RWPE2 (cell line): Measurements from ENCODE around the gene KLRB1.

Source experiments
- ATAC-seq: fragments of 200-7000 bp; cut with Tn5 transposase; 3 replicates; pipeline ENCODE4 v1.9.1; 2021; ENCODE audit warnings: low read depth
- DNase-seq: peaks from one replicate; pipeline ENCODE4 v3.0.0-alpha.2; 2020; ENCODE audit warnings: low spot score
- H3K27ac ChIP-seq: fragments of 450-650 bp; 2 replicates; pipeline ENCODE4 v1.5.1; 2017; ENCODE audit warnings: mild to moderate bottlenecking; ENCODE audit not compliant: poor library complexity, severe bottlenecking
- H3K27me3 ChIP-seq: fragments of 250-450 bp; sonication (Bioruptor Pico); 2 replicates; pipeline ENCODE4 v1.5.1; 2021; ENCODE audit warnings: mild to moderate bottlenecking, moderate library complexity; ENCODE audit not compliant: insufficient read depth, poor library complexity, severe bottlenecking
- H3K36me3 ChIP-seq: fragments of 250-450 bp; sonication (Bioruptor Pico); 2 replicates; pipeline ENCODE4 v1.5.1; 2020; ENCODE audit warnings: low read depth, mild to moderate bottlenecking, moderate library complexity
- H3K4me1 ChIP-seq: fragments of 250-450 bp; sonication (Bioruptor Pico); 2 replicates; pipeline ENCODE4 v1.5.1; 2021; ENCODE audit warnings: mild to moderate bottlenecking, moderate library complexity; ENCODE audit not compliant: insufficient read depth, poor library complexity, severe bottlenecking
- H3K4me3 ChIP-seq: fragments of 250-450 bp; sonication (Bioruptor Pico); 2 replicates; pipeline ENCODE4 v1.5.1; 2021; ENCODE audit warnings: mild to moderate bottlenecking, moderate library complexity; ENCODE audit not compliant: severe bottlenecking
- H3K9me3 ChIP-seq: fragments of 250-450 bp; sonication (Bioruptor Pico); 2 replicates; pipeline ENCODE4 v1.5.1; 2021; ENCODE audit warnings: mild to moderate bottlenecking, moderate library complexity; ENCODE audit not compliant: severe bottlenecking
- TF ChIP-seq, protein P1 (sequence below): fragments of 450-650 bp; IDR thresholded peaks from one replicate; pipeline ENCODE4 v1.5.1; 2017; ENCODE audit warnings: mild to moderate bottlenecking, moderate library complexity; ENCODE audit not compliant: poor library complexity, severe bottlenecking

The KLRB1 gene

DNA sequence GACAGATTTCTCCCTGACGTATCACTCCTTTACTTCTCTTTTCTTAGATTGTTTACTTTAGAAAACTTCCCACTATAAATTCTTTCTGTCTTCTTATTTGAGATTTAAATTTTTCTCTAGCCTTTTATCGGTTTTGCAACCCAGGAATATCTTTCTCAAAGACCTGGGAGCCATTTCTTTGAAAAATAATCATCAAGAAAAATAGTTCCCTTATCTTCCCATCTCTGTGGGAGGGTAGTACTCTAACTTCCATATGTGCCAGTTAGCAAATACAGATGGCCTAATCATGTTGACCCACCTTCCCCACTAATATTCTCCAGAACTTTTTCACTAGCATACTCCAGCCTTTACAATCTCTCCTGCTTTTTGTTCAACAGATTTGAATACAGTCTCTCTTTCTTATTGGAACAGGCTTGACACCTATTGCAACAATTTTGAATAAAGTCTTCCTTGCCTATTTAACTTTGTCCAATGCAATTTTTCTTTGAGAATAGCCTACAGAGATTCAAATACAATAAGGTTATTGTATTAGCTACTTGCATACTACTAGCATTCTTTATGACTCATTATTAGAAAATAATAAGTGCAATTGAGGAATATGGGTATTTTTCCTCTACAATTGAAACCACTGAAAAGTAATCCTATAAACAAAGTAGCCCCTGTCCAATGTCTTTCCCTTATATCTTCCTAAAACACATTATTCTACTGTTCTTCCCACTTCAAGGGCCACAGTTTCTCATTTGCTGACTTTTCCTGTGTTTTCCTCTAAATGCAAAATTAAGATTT lies 27.4 kb upstream of the KLRB1 start:
- Histone ChIP-seq H3K9me3 (no peaks in the 10 kb centered on the region), H3K4me1 (peaks cover 4% of the 10 kb centered on the region), H3K27me3 (no peaks in the 10 kb centered on the region), H3K27ac (no peak overlapping the region), H3K4me3 (no peak overlapping the region), H3K36me3 (no peaks in the 10 kb centered on the region)
- TF ChIP-seq, protein P1, sequence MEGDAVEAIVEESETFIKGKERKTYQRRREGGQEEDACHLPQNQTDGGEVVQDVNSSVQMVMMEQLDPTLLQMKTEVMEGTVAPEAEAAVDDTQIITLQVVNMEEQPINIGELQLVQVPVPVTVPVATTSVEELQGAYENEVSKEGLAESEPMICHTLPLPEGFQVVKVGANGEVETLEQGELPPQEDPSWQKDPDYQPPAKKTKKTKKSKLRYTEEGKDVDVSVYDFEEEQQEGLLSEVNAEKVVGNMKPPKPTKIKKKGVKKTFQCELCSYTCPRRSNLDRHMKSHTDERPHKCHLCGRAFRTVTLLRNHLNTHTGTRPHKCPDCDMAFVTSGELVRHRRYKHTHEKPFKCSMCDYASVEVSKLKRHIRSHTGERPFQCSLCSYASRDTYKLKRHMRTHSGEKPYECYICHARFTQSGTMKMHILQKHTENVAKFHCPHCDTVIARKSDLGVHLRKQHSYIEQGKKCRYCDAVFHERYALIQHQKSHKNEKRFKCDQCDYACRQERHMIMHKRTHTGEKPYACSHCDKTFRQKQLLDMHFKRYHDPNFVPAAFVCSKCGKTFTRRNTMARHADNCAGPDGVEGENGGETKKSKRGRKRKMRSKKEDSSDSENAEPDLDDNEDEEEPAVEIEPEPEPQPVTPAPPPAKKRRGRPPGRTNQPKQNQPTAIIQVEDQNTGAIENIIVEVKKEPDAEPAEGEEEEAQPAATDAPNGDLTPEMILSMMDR, result no peak
- ATAC-seq (no peak), DNase-seq (no peak)

DNA sequence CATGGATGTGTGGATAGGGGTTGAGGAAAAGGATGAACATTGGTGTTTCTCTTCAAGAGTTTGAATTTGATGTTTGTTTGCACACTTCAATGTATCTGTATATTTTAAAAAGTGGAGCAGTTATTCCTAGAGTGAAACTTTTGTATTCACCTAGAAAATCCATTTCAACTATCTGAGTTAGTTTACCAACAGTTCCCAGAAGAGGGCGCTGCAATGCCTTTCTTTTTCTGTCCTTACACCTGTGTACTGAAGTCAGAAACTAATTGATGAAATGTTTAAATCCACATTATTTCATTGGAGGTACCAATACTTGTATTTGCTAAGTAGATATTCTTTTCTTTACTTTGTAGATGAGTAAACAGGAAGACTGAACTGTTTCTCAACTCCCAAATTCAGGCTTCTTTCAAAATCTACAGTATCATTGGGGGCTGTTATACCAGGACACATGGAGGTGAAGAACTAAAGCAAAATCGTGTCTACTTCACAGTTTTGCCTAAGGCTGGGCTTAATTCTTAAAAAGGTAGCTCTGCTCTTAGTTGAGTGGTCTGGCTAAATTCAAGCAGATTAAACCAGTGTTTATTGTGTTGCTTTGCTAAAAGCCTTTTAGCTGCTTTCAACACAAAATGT lies 26.6 kb upstream of the KLRB1 start:
- peaks cover 4% of the 10 kb centered on the region for H3K4me1 ChIP-seq
- DNase-seq, result no peak
- ATAC-seq, result no peak
- H3K9me3 ChIP-seq, result no peaks in the 10 kb centered on the region
- TF ChIP-seq, protein P1, result peak; percentile 50
- H3K36me3 ChIP-seq, result no peaks in the 10 kb centered on the region
- no peak overlapping the region for H3K27ac ChIP-seq
- no peak overlapping the region for H3K4me3 ChIP-seq
- no peaks in the 10 kb centered on the region for H3K27me3 ChIP-seq

DNA sequence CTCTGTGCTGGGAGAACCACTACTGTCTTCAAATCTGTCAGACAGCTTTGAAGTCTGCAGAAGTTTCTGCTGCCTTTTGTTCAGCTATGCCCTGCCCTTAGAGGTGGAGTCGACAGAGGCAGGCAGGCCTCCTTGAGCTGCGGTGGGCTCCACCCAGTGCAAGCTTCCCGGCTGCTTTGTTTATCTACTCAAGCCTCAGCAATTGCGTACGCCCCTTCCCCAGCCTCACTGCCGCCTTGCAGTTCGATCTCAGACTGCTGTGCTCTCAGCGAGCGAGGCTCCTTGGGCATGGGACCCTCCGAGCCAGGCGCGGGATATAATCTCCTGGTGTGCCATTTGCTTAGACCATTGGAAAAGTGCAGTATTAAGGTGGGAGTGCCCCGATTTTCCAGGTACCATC lies 25.1 kb upstream of the KLRB1 start:
- Histone ChIP-seq H3K4me1 (no peaks in the 10 kb centered on the region), H3K4me3 (no peak overlapping the region), H3K36me3 (no peaks in the 10 kb centered on the region), H3K9me3 (no peaks in the 10 kb centered on the region), H3K27me3 (no peaks in the 10 kb centered on the region), H3K27ac (no peak overlapping the region)
- DNase-seq (no peak), ATAC-seq (no peak)
- TF ChIP-seq, protein P1, result no peak

DNA sequence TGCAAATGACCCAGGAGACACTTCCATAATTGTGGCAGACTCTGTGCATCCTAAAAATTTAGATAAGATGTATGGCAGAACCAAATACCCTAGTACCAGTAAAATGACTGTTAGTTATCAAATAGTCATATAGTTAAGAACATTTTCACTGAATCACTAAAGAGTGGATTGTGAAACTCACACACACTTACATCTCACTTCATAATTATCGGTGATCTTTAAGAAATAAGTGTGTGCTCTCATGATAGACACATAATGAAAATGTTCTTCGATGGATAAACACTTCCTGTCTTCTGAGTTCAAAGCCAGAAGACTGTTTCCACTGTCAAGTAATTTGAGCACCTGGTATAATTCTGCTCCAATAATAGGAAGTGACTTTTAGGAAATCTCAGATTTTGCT lies 19.1 kb upstream of the KLRB1 start:
- H3K4me3 ChIP-seq, result no peak overlapping the region
- H3K36me3 ChIP-seq, result no peaks in the 10 kb centered on the region
- ATAC-seq (no peak), DNase-seq (no peak)
- TF ChIP-seq, protein P1, result no peak
- no peak overlapping the region for H3K27ac ChIP-seq
- no peaks in the 10 kb centered on the region for H3K27me3 ChIP-seq
- no peaks in the 10 kb centered on the region for H3K9me3 ChIP-seq
- no peaks in the 10 kb centered on the region for H3K4me1 ChIP-seq

DNA sequence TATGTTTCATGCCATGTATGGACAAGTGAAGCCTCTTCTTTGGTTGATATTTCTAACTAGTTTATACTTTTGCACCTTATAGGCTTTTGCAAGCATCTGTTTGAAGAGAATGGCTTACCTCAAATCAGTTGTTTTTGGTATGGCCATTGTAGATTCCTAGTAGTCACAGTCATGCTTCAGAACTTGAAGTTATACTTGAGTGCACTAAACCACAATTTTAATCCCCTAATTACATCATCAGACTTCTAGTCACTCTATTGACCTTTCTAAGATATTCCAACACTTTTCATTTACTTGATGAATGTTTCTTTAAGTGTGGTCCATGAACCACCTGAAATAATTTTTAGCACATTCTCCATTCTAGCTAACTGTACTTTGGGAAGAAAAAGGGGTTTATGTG lies 18.6 kb upstream of the KLRB1 start:
- H3K36me3 ChIP-seq, result no peaks in the 10 kb centered on the region
- no peak for DNase-seq
- TF ChIP-seq, protein P1, result no peak
- no peak for ATAC-seq
- no peaks in the 10 kb centered on the region for H3K9me3 ChIP-seq
- H3K4me3 ChIP-seq, result no peak overlapping the region
- H3K27ac ChIP-seq, result no peak overlapping the region
- H3K4me1 ChIP-seq, result no peaks in the 10 kb centered on the region
- H3K27me3 ChIP-seq, result no peaks in the 10 kb centered on the region
